Panc1 (cell line): ENCODE results near the gene MRPS33. TPM values are rescaled to one million over a fixed set of nuclear protein-coding genes. Genes with fewer than 3 reads are reported as not detected.

Experiments
- ATAC-seq: fragments of 200-7000 bp; cut with Tn5 transposase; 2 replicates; pipeline ENCODE4 v1.9.1; 2020; ENCODE audit warnings: mild to moderate bottlenecking, moderate library complexity
- BruUV-seq: library from RNA; stranded (reverse); fragments of 400-500 nt; replicated peaks from 2 replicates; lab custom pipeline; 2021; lab: Mats Ljungman, UMichigan
- CTCF ChIA-PET: fragments of 300-600 bp; sonication (Branson Sonifier 250); formaldehyde crosslinking; loops from one replicate; lab custom pipeline; 2022; ENCODE audit warnings: antibody characterized with exemption; lab: Charles Lee
- POLR2A ChIA-PET: fragments of 300-600 bp; sonication (Branson Sonifier 250); formaldehyde crosslinking; loops from one replicate; lab custom pipeline; 2022; ENCODE audit warnings: antibody characterized with exemption; lab: Charles Lee
- DNase-seq: peaks from one replicate; pipeline ENCODE4 v3.0.0-alpha.2; 2010; ENCODE audit warnings: low read depth, low spot score
- H3K27ac ChIP-seq: 2 replicates; pipeline ENCODE4 v1.5.1; 2011; ENCODE audit warnings: mild to moderate bottlenecking, low read length, inconsistent platforms
- H3K27me3 ChIP-seq: fragments of 200-500 bp; sonication (Bioruptor generic); 2 replicates; pipeline ENCODE4 v1.6.0; 2014; ENCODE audit warnings: low read length, inconsistent platforms; ENCODE audit not compliant: control insufficient read depth, insufficient read depth
- H3K36me3 ChIP-seq: fragments of 200-500 bp; sonication (Bioruptor generic); 2 replicates; pipeline ENCODE4 v1.5.1; 2014; ENCODE audit warnings: inconsistent platforms, mild to moderate bottlenecking, low read length, moderate library complexity; ENCODE audit not compliant: control insufficient read depth, insufficient read depth
- H3K4me1 ChIP-seq: 2 replicates; pipeline ENCODE4 v1.5.1; 2011; ENCODE audit warnings: inconsistent platforms, mild to moderate bottlenecking, low read length, moderate library complexity; ENCODE audit not compliant: control insufficient read depth, insufficient read depth
- H3K4me3 ChIP-seq, 2 experiments: 2 replicates each; pipeline ENCODE4 v1.5.1; 2011 to 2012; ENCODE audit warnings: low read depth in 2 of 2, low read length in 2 of 2, mild to moderate bottlenecking in 2 of 2, inconsistent platforms in 1 of 2, moderate library complexity in 1 of 2
- H3K9me3 ChIP-seq: fragments of 200-500 bp; sonication (Bioruptor generic); 2 replicates; pipeline ENCODE4 v1.5.1; 2014; ENCODE audit warnings: low read depth, mild to moderate bottlenecking, inconsistent platforms, low read length, moderate library complexity; ENCODE audit not compliant: control insufficient read depth, insufficient read depth
- CTCF ChIP-seq: fragments of 450-650 bp; IDR thresholded peaks from 2 replicates; pipeline ENCODE4 v1.5.1; 2017; ENCODE audit warnings: mild to moderate bottlenecking
- POLR2AphosphoS5 ChIP-seq: IDR thresholded peaks from 2 replicates; pipeline ENCODE4 v1.6.1; 2012; ENCODE audit warnings: mild to moderate bottlenecking, low read depth, low read length, moderate library complexity
- REST ChIP-seq, 2 experiments: IDR thresholded peaks; 2 replicates each; pipeline ENCODE4 v1.6.1; 2011 to 2012; ENCODE audit warnings: low read depth in 2 of 2, control low read depth in 1 of 2, low read length in 1 of 2, mild to moderate bottlenecking in 1 of 2, moderate library complexity in 1 of 2; ENCODE audit not compliant: insufficient read depth in 1 of 2
- SIN3A ChIP-seq: IDR thresholded peaks from 2 replicates; pipeline ENCODE4 v1.6.1; 2012; ENCODE audit warnings: low read depth, mild to moderate bottlenecking, low read length, moderate library complexity, borderline replicate concordance; ENCODE audit not compliant: insufficient read depth
- TCF7L2 ChIP-seq: IDR thresholded peaks from 2 replicates; pipeline ENCODE4 v1.6.1; 2011; ENCODE audit warnings: mild to moderate bottlenecking, low read depth, low read length, inconsistent platforms
- in situ Hi-C: cut with HindIII; loops from 2 replicates; pipeline ENCODE4 v1.10.0; 2016; ENCODE audit warnings: low sequenced_read_pairs, low pct_unique_long_range_greater_than_20kb
- intact Hi-C: fragments of 100-400 bp; cut with micrococcal nuclease; formaldehyde crosslinking; loops from one replicate; pipeline ENCODE4 v1.10.0; 2022; ENCODE audit not compliant: unreplicated experiment
- total RNA-seq: library from RNA; stranded (reverse); gene quantifications from one replicate; pipeline ENCODE4 v1.2.1, GENCODE V29; 2021; ENCODE audit not compliant: unreplicated experiment

Gene MRPS33
- total RNA-seq, 1 experiment from 2014 or later = 68.8 TPM

GRCh38 chr7:141016349-141016748 lies 1.6 kb upstream of the MRPS33 start:
- TF ChIP-seq TCF7L2 (no peak), CTCF (no peak), SIN3A (no peak), REST (IDR thresholded peaks at IDR 0.05; ENCODE audit: insufficient read depth in 1 of 2, low read depth in 2 of 2, low read length in 1 of 2) (no peak), POLR2AphosphoS5 (no peak)
- ATAC-seq (no peak), DNase-seq (no peak)
- H3K4me1 ChIP-seq = peaks cover 6% of the 10 kb centered on the region
- no peak overlapping the region for H3K27ac ChIP-seq
- peaks cover 6% of the 10 kb centered on the region; the same call in 1 of the 2 replicates for H3K9me3 ChIP-seq
- peaks cover 4% of the 10 kb centered on the region; the same call in 1 of the 2 replicates for H3K36me3 ChIP-seq
- H3K27me3 ChIP-seq = peaks cover 9% of the 10 kb centered on the region; the same call in 1 of the 2 replicates
- BruUV-seq = no TSS peak
- intact Hi-C loops = no loop called here
- in situ Hi-C loops = no loop called here
- POLR2A ChIA-PET = interaction anchor here (0.6 kb wide), 1 partner anchor 116 kb away, joined by 3 read pairs; no protein-coding TSS in a partner anchor
- H3K4me3 ChIP-seq = no peak overlapping the region
- CTCF ChIA-PET = no interaction called here

DNA sequence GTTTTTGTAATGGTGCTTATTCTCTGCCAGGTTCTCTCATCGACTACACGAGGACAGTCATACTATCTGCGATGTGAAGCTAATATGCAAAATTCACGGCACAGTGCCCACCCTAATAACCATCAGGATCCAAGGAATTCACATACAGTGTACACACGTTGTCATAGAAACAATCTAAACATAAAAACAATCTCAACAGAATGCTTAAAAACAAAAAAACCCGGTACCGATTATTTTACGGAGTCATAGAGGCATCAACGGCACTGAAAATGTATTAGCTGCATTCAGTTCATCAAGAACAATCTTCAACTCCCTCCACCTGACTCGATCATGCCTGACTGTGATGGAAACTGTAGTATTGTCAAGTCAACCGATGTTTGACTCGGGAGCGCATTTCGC lies 628 bp downstream of the MRPS33 start:
- H3K9me3 ChIP-seq = peaks cover 6% of the 10 kb centered on the region; the same call in 1 of the 2 replicates
- ChIA-PET POLR2A (interaction anchor here (0.5 to 0.7 kb wide), 4 partner anchors 9 to 1590 kb away, joined by 3 read pairs; no protein-coding TSS in a partner anchor), CTCF (no interaction called here)
- intact Hi-C loops (loop anchor here (5.0 kb wide), 1 partner anchor 202 kb away; no protein-coding TSS in a partner anchor), in situ Hi-C loops (no loop called here)
- H3K4me3 ChIP-seq = peak overlapping the region; percentile 93 to 95
- peaks cover 9% of the 10 kb centered on the region; the same call in 1 of the 2 replicates for H3K27me3 ChIP-seq
- no TSS peak for BruUV-seq
- H3K27ac ChIP-seq = peak overlapping the region; percentile 97
- H3K36me3 ChIP-seq = peaks cover 4% of the 10 kb centered on the region
- TF ChIP-seq TCF7L2 = no peak
- TF ChIP-seq SIN3A = no peak
- no peak for TF ChIP-seq REST (IDR thresholded peaks at IDR 0.05; ENCODE audit: insufficient read depth in 1 of 2, low read depth in 2 of 2, low read length in 1 of 2)
- TF ChIP-seq POLR2AphosphoS5 = no peak
- TF ChIP-seq CTCF = no peak
- ATAC-seq = peak; percentile 20
- no peak for DNase-seq
- peaks cover 6% of the 10 kb centered on the region for H3K4me1 ChIP-seq
